ENCODE measurements around the gene ST3GAL4.

Gene ST3GAL4

GRCh38 chr11:126337474-126338241 lies 17.8 kb upstream of the ST3GAL4 start:
- no peak for TF ChIP-seq FOXP2 (optimal IDR thresholded peaks at IDR 0.05; ENCODE audit: borderline replicate concordance, extremely low read depth, extremely low read length, insufficient read depth)
- no peak for TF ChIP-seq POLR2AphosphoS5 (IDR thresholded peaks at IDR 0.05; ENCODE audit: low read depth, low read length)
- no peak for TF ChIP-seq TAF1 (IDR thresholded peaks at IDR 0.05; ENCODE audit: borderline replicate concordance, insufficient read depth, low read length)
- TF ChIP-seq SIN3A (IDR thresholded peaks at IDR 0.05; ENCODE audit: borderline replicate concordance, insufficient read depth, low read length): no peak
- TF ChIP-seq REST (IDR thresholded peaks at IDR 0.05; ENCODE audit: insufficient read depth in 1 of 2, low read depth in 2 of 2, low read length in 2 of 2): no peak

GRCh38 chr11:126338346-126339055 lies 17.0 kb upstream of the ST3GAL4 start:
- no peak for TF ChIP-seq TAF1 (IDR thresholded peaks at IDR 0.05; ENCODE audit: borderline replicate concordance, insufficient read depth, low read length)
- TF ChIP-seq FOXP2 (optimal IDR thresholded peaks at IDR 0.05; ENCODE audit: borderline replicate concordance, extremely low read depth, extremely low read length, insufficient read depth): no peak
- TF ChIP-seq REST (IDR thresholded peaks at IDR 0.05; ENCODE audit: insufficient read depth in 1 of 2, low read depth in 2 of 2, low read length in 2 of 2): no peak
- TF ChIP-seq SIN3A (IDR thresholded peaks at IDR 0.05; ENCODE audit: borderline replicate concordance, insufficient read depth, low read length): no peak
- no peak for TF ChIP-seq POLR2AphosphoS5 (IDR thresholded peaks at IDR 0.05; ENCODE audit: low read depth, low read length)

GRCh38 chr11:126339073-126339862 lies 16.2 kb upstream of the ST3GAL4 start:
- TF ChIP-seq REST (IDR thresholded peaks at IDR 0.05; ENCODE audit: insufficient read depth in 1 of 2, low read depth in 2 of 2, low read length in 2 of 2): no peak

- TF ChIP-seq TAF1 (IDR thresholded peaks at IDR 0.05; ENCODE audit: borderline replicate concordance, insufficient read depth, low read length) (no peak), FOXP2 (optimal IDR thresholded peaks at IDR 0.05; ENCODE audit: borderline replicate concordance, extremely low read depth, extremely low read length, insufficient read depth) (no peak), SIN3A (IDR thresholded peaks at IDR 0.05; ENCODE audit: borderline replicate concordance, insufficient read depth, low read length) (no peak), REST (IDR thresholded peaks at IDR 0.05; ENCODE audit: insufficient read depth in 1 of 2, low read depth in 2 of 2, low read length in 2 of 2) (no peak), POLR2AphosphoS5 (IDR thresholded peaks at IDR 0.05; ENCODE audit: low read depth, low read length) (no peak)
Measured at GRCh38 chr11:126339863-126340434, 15.5 kb upstream of the ST3GAL4 start.

Measured in PFSK-1 (cell line).